ENCODE measurements around the gene MAP3K8.

DNA sequence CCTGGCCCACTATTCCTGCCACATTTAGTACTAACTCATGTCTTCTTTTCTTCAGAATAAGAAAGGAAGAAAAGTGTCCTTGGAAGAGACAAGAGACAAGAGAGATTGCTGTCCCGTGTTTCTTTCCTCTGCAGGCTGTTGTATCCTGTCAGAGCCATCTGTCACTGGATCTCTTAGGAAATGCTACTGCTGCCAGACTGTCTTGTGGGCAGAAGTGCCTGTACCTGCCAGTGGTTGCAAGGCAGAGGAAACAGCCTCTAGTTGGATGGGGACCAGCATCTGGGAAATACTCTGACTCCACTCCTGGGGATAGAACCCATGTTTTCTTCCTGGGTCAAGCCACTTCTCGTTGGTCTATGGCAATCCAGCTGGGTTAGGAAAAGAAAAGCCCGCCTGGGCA is 16.7 kb upstream of the MAP3K8 start:
- TF ChIP-seq, protein P1, sequence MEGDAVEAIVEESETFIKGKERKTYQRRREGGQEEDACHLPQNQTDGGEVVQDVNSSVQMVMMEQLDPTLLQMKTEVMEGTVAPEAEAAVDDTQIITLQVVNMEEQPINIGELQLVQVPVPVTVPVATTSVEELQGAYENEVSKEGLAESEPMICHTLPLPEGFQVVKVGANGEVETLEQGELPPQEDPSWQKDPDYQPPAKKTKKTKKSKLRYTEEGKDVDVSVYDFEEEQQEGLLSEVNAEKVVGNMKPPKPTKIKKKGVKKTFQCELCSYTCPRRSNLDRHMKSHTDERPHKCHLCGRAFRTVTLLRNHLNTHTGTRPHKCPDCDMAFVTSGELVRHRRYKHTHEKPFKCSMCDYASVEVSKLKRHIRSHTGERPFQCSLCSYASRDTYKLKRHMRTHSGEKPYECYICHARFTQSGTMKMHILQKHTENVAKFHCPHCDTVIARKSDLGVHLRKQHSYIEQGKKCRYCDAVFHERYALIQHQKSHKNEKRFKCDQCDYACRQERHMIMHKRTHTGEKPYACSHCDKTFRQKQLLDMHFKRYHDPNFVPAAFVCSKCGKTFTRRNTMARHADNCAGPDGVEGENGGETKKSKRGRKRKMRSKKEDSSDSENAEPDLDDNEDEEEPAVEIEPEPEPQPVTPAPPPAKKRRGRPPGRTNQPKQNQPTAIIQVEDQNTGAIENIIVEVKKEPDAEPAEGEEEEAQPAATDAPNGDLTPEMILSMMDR (IDR thresholded peaks at IDR 0.05; ENCODE audit: low read depth, low read length, poor library complexity, severe bottlenecking): no peak
- no peak for TF ChIP-seq EZH2phosphoT487 (IDR thresholded peaks at IDR 0.05; ENCODE audit: borderline replicate concordance, low read length)

All from DOHH2 (cell line).